ENCODE data around the gene PRODH. TPM values are rescaled to one million over a fixed set of nuclear protein-coding genes. Genes with fewer than 3 reads are reported as not detected.
"Not testable (repeated sequence)": the region's sequence is repeated elsewhere in the genome, so short reads cannot be mapped to it uniquely, and the experiment has no call there.

PRODH gene
- total and polyA plus RNA-seq, 2 experiments from 2014 or later = 10.0 to 67.4 TPM

DNA sequence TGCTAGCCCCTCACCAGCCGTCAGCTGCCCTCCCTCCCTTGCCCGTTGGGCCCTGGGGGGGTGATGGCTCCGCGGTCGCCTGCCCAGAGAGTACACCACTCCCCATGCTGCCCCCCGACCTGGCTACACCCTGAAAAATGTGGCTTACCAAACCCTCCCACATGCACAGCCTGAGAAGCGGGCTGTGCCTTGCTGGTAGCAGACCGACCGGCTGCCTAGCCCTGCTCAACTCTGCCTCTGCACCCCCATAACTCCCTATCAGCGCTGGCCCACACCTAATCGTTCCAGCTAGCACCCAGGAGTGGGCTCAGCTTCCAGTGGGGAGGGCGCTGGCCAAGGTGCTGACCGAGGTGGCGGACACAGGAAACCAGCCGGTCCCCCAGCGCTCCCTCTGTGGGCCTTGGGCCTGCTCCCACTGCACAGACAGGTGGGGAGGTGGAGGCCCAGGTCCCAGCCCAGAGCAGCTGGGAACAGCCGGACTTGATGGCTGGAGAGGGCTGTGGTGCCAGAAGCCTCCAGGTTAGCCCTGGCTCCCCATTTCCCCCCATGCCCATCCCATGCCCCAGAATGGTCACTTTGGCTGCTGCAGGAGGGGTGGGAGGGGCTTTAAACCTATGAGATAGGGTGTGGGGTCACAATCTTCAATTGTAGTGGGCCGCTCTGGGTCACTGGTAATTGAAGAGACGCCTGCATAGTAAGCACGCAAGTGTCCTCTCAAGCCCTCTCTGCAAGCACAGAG, 32.1 kb upstream of the PRODH start:
- no peak for TF ChIP-seq STAT1 (IDR thresholded peaks at IDR 0.05; ENCODE audit: unreplicated experiment)
- TF ChIP-seq ZNF331 (CRISPR knock-in tag; IDR thresholded peaks at IDR 0.05; ENCODE audit: low read depth) = no peak
- TF ChIP-seq, protein P1, sequence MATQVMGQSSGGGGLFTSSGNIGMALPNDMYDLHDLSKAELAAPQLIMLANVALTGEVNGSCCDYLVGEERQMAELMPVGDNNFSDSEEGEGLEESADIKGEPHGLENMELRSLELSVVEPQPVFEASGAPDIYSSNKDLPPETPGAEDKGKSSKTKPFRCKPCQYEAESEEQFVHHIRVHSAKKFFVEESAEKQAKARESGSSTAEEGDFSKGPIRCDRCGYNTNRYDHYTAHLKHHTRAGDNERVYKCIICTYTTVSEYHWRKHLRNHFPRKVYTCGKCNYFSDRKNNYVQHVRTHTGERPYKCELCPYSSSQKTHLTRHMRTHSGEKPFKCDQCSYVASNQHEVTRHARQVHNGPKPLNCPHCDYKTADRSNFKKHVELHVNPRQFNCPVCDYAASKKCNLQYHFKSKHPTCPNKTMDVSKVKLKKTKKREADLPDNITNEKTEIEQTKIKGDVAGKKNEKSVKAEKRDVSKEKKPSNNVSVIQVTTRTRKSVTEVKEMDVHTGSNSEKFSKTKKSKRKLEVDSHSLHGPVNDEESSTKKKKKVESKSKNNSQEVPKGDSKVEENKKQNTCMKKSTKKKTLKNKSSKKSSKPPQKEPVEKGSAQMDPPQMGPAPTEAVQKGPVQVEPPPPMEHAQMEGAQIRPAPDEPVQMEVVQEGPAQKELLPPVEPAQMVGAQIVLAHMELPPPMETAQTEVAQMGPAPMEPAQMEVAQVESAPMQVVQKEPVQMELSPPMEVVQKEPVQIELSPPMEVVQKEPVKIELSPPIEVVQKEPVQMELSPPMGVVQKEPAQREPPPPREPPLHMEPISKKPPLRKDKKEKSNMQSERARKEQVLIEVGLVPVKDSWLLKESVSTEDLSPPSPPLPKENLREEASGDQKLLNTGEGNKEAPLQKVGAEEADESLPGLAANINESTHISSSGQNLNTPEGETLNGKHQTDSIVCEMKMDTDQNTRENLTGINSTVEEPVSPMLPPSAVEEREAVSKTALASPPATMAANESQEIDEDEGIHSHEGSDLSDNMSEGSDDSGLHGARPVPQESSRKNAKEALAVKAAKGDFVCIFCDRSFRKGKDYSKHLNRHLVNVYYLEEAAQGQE (IDR thresholded peaks at IDR 0.05; ENCODE audit: unreplicated experiment) = peak; percentile 85
- TF ChIP-seq, protein P2, sequence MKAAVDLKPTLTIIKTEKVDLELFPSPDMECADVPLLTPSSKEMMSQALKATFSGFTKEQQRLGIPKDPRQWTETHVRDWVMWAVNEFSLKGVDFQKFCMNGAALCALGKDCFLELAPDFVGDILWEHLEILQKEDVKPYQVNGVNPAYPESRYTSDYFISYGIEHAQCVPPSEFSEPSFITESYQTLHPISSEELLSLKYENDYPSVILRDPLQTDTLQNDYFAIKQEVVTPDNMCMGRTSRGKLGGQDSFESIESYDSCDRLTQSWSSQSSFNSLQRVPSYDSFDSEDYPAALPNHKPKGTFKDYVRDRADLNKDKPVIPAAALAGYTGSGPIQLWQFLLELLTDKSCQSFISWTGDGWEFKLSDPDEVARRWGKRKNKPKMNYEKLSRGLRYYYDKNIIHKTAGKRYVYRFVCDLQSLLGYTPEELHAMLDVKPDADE (IDR thresholded peaks at IDR 0.05) = no peak
- TF ChIP-seq EZH2 (IDR thresholded peaks at IDR 0.05; ENCODE audit: low read depth, unreplicated experiment) = no peak
- no peaks in the 10 kb centered on the region for H3K36me3 Mint-ChIP-seq (ENCODE audit: low read depth)
- H3K4me2 ChIP-seq = no peak overlapping the region
- H3K4me1 ChIP-seq (ENCODE audit: insufficient read depth) = no peaks in the 10 kb centered on the region
- no peak overlapping the region for H3K27ac Mint-ChIP-seq
- H3K4me3 ChIP-seq = no peak overlapping the region
- DNase-seq (ENCODE audit: low spot score) = peak; percentile 56
- H3K36me3 ChIP-seq (ENCODE audit: insufficient read depth) = no peaks in the 10 kb centered on the region
- ATAC-seq = peak; percentile 24
- no peaks in the 10 kb centered on the region for H4K20me1 ChIP-seq (replicated peaks; ENCODE audit: insufficient read depth)
- H3K27me3 Mint-ChIP-seq (ENCODE audit: insufficient read depth, low read depth, poor library complexity) = peaks cover 4% of the 10 kb centered on the region
- H3K27ac ChIP-seq (ENCODE audit: low read depth) = no peak overlapping the region
- H3K4me3 Mint-ChIP-seq = no peak overlapping the region
- no peak overlapping the region for H2AFZ ChIP-seq
- H3K9me3 Mint-ChIP-seq = no peaks in the 10 kb centered on the region
- no peaks in the 10 kb centered on the region for H3K79me2 ChIP-seq (replicated peaks; ENCODE audit: insufficient read depth)
- H3F3A ChIP-seq (replicated peaks; ENCODE audit: low read depth) = no peaks in the 10 kb centered on the region
- H3K27me3 ChIP-seq (ENCODE audit: insufficient read depth) = no peaks in the 10 kb centered on the region
- peaks cover 3% of the 10 kb centered on the region; the same call in 1 of the 3 replicates for H3K4me1 Mint-ChIP-seq
- no peaks in the 10 kb centered on the region for H3K9me2 ChIP-seq (ENCODE audit: insufficient read depth)

DNA sequence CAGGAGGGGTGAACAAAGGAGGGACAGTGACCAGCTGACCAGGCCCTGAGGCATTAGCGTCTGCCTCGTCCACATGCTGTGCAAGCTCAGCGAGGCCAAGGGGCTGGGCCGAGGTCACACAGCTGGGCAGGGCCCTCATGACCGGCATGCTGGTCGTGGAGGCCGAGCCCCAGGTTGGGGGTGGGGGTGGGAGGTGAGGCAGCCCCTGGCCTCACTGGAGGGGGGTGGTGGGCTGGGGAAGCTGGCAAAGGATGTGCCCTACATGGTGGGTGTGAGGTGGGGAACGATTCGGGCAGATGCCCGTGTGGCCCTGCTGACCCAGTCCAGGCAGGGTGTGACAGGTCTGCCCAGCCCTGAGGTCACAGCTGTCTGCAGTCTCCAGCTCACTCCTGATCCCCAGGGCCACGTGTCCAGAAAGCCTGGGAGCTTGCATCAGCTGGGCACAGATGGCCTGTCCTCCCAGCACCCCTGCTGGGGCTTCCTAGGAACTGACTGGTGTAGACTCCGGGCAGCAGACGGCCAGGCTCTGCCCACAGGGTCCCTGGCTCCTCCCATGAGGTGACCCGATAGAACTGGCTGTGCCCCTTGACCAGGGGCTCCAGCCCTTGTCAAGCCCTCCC, 31.4 kb upstream of the PRODH start:
- not testable (repeated sequence) for H3K27ac Mint-ChIP-seq; DNase-seq (ENCODE audit: low spot score)

More for the DNA sequence above, 31.4 kb upstream of the PRODH start:
- not testable (repeated sequence) for ATAC-seq; H3K4me1 ChIP-seq (ENCODE audit: insufficient read depth); H3F3A ChIP-seq (replicated peaks; ENCODE audit: low read depth); H3K27ac ChIP-seq (ENCODE audit: low read depth); H3K79me2 ChIP-seq (replicated peaks; ENCODE audit: insufficient read depth); H3K4me1 Mint-ChIP-seq; H3K9me3 Mint-ChIP-seq; H3K4me3 Mint-ChIP-seq; H3K9me2 ChIP-seq (ENCODE audit: insufficient read depth); H3K4me2 ChIP-seq; H2AFZ ChIP-seq; H3K36me3 ChIP-seq (ENCODE audit: insufficient read depth); H4K20me1 ChIP-seq (replicated peaks; ENCODE audit: insufficient read depth); H3K27me3 Mint-ChIP-seq (ENCODE audit: insufficient read depth, low read depth, poor library complexity); H3K36me3 Mint-ChIP-seq (ENCODE audit: low read depth); H3K4me3 ChIP-seq; H3K27me3 ChIP-seq (ENCODE audit: insufficient read depth)

Data from GM23338 (cell line).